ENCODE results near the gene RAMP1. TPM values are rescaled to one million over a fixed set of nuclear protein-coding genes. Genes with fewer than 3 reads are reported as not detected.

The RAMP1 gene
- total RNA-seq, 1 donor from 2014 or later: 2.1 TPM

- Mint-ChIP-seq H3K27ac (no peak overlapping the region), H3K4me3 (no peak overlapping the region), H3K36me3 (no peaks in the 10 kb centered on the region), H3K4me1 (peaks cover 8% of the 10 kb centered on the region), H3K9me3 (no peaks in the 10 kb centered on the region), H3K27me3 (ENCODE audit: low read depth) (no peaks in the 10 kb centered on the region)
- TF ChIP-seq CTCF (IDR thresholded peaks at IDR 0.05; ENCODE audit: unreplicated experiment): no peak
- DNase-seq (ENCODE audit: low spot score in 2 of 2, unreplicated experiment in 2 of 2): no peak
Observed at GRCh38 chr2:237878321-237879057, 19.1 kb downstream of the RAMP1 start.

GRCh38 chr2:237879058-237879430 lies 19.6 kb downstream of the RAMP1 start:
- Mint-ChIP-seq H3K4me1 (peaks cover 6% of the 10 kb centered on the region), H3K27ac (no peak overlapping the region), H3K9me3 (no peaks in the 10 kb centered on the region), H3K27me3 (ENCODE audit: low read depth) (no peaks in the 10 kb centered on the region), H3K36me3 (no peaks in the 10 kb centered on the region), H3K4me3 (no peak overlapping the region)
- DNase-seq (ENCODE audit: low spot score in 2 of 2, unreplicated experiment in 2 of 2): no peak
- TF ChIP-seq CTCF (IDR thresholded peaks at IDR 0.05; ENCODE audit: unreplicated experiment): no peak

- no peaks in the 10 kb centered on the region for H3K9me3 Mint-ChIP-seq
- no peak overlapping the region for H3K27ac Mint-ChIP-seq
- no peak for TF ChIP-seq CTCF (IDR thresholded peaks at IDR 0.05; ENCODE audit: unreplicated experiment)
- DNase-seq (ENCODE audit: low spot score in 2 of 2, unreplicated experiment in 2 of 2): no peak
- H3K4me1 Mint-ChIP-seq: peaks cover 4% of the 10 kb centered on the region
- H3K4me3 Mint-ChIP-seq: no peak overlapping the region
- H3K27me3 Mint-ChIP-seq (ENCODE audit: low read depth): no peaks in the 10 kb centered on the region
- no peaks in the 10 kb centered on the region for H3K36me3 Mint-ChIP-seq
Observed at GRCh38 chr2:237879991-237880560, 20.7 kb downstream of the RAMP1 start.

GRCh38 chr2:237882510-237883481 lies 23.4 kb downstream of the RAMP1 start:
- no peaks in the 10 kb centered on the region for H3K36me3 Mint-ChIP-seq
- no peak overlapping the region for H3K4me3 Mint-ChIP-seq
- H3K4me1 Mint-ChIP-seq: peaks cover 11% of the 10 kb centered on the region
- no peak overlapping the region for H3K27ac Mint-ChIP-seq
- no peak for DNase-seq (ENCODE audit: low spot score in 2 of 2, unreplicated experiment in 2 of 2)
- H3K9me3 Mint-ChIP-seq: no peaks in the 10 kb centered on the region
- TF ChIP-seq CTCF (IDR thresholded peaks at IDR 0.05; ENCODE audit: unreplicated experiment): no peak
- H3K27me3 Mint-ChIP-seq (ENCODE audit: low read depth): no peaks in the 10 kb centered on the region

GRCh38 chr2:237883951-237884446 lies 24.6 kb downstream of the RAMP1 start:
- H3K27ac Mint-ChIP-seq: no peak overlapping the region
- no peaks in the 10 kb centered on the region for H3K36me3 Mint-ChIP-seq
- no peaks in the 10 kb centered on the region for H3K27me3 Mint-ChIP-seq (ENCODE audit: low read depth)
- TF ChIP-seq CTCF (IDR thresholded peaks at IDR 0.05; ENCODE audit: unreplicated experiment): no peak
- no peak for DNase-seq (ENCODE audit: low spot score in 2 of 2, unreplicated experiment in 2 of 2)
- peaks cover 11% of the 10 kb centered on the region for H3K4me1 Mint-ChIP-seq
- H3K4me3 Mint-ChIP-seq: no peak overlapping the region
- no peaks in the 10 kb centered on the region for H3K9me3 Mint-ChIP-seq
